Activated CD8-positive, alpha-beta memory T cell treated with anti-CD3 and anti-CD28 coated beads, Interleukin-2, amount 50 U/mL, for 48 hours (primary cell): ENCODE measurements around the gene KCTD1.

ENCODE experiments used
- DNase-seq: peaks from one replicate; pipeline ENCODE4 v3.0.0-alpha.2; 2020

The KCTD1 gene

GRCh38 chr18:26549263-26550094 lies 1.1 kb upstream of the KCTD1 start:
- DNase-seq, result peak; percentile 64

- peak; percentile 78 for DNase-seq
Observed at GRCh38 chr18:26547646-26548414, 523 bp downstream of the KCTD1 start.

- DNase-seq, result no peak
Observed at GRCh38 chr18:26546875-26547645, 1.3 kb downstream of the KCTD1 start.

- DNase-seq, result no peak
Observed at GRCh38 chr18:26546170-26546874, 2.0 kb downstream of the KCTD1 start.

- no peak for DNase-seq
Observed at GRCh38 chr18:26545335-26546123, 2.8 kb downstream of the KCTD1 start.

GRCh38 chr18:26544451-26544850 lies 3.9 kb downstream of the KCTD1 start:
- no peak for DNase-seq

GRCh38 chr18:26543373-26543772 lies 5.0 kb downstream of the KCTD1 start:
- no peak for DNase-seq

GRCh38 chr18:26540043-26540628 lies 8.2 kb downstream of the KCTD1 start:
- DNase-seq, result no peak

- no peak for DNase-seq
Observed at GRCh38 chr18:26538524-26538923, 9.8 kb downstream of the KCTD1 start.

GRCh38 chr18:26536664-26537063 lies 11.7 kb downstream of the KCTD1 start:
- DNase-seq, result no peak

GRCh38 chr18:26536032-26536431 lies 12.3 kb downstream of the KCTD1 start:
- DNase-seq, result no peak

- no peak for DNase-seq
Observed at GRCh38 chr18:26535630-26536029, 12.7 kb downstream of the KCTD1 start.

GRCh38 chr18:26532367-26533340 lies 15.7 kb downstream of the KCTD1 start:
- no peak for DNase-seq

GRCh38 chr18:26531605-26532298 lies 16.6 kb downstream of the KCTD1 start:
- no peak for DNase-seq

GRCh38 chr18:26526966-26527234 lies 21.5 kb downstream of the KCTD1 start:
- no peak for DNase-seq

- DNase-seq, result no peak
Observed at GRCh38 chr18:26526128-26526965, 22.0 kb downstream of the KCTD1 start.

- DNase-seq, result no peak
Observed at GRCh38 chr18:26524504-26525351, 23.6 kb downstream of the KCTD1 start.

GRCh38 chr18:26524002-26524401 lies 24.4 kb downstream of the KCTD1 start:
- no peak for DNase-seq
